HG03175 (cell line): ENCODE results near the gene TIFAB.
A peak's percentile ranks its signal among the peaks of the same experiment; 100 is the strongest.

Experiments used
- ATAC-seq: cut with Tn5 transposase; IDR thresholded peaks from one replicate; pipeline ENCODE4 v1.9.1; 2021; ENCODE audit warnings: mild to moderate bottlenecking, moderate library complexity; ENCODE audit not compliant: unreplicated experiment

TIFAB gene

DNA sequence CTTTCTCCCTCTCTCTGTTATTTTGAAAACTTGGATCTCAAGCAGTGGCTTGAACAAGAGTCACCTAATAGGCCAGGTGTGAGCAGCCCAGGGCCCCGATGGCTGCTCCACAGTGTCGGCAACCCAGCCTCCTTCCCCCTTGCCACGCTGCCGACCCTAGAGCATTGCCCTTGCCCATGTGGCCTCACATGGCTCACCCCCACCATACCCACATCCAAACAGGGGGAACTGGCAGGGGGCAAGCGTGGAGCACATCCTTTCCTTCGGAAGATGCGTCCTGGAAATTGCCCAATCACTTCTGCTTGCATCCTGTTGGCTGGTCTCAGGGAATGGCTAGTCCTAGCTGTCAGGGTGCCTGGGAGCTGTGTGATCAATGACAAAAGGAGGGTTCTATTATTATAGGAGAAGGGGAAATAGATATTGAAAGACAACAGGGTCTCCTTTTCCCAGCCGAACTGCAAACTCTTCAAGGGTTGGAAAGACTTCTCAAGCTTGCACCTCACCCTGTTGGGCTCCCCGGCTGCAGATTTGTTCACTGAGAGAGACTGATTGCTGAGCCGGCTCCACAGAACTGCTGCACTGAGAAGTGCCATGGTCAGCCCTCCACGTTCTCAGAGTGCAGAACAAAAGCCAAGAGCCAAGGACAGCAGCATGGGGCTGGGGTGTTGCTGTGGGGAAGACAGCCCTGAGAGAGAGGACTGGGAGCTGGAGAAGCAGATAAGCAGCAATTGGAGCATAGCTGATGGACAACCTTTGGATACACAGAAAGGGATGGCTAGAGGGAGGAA, 8.3 kb upstream of the TIFAB start:
- ATAC-seq: no peak

DNA sequence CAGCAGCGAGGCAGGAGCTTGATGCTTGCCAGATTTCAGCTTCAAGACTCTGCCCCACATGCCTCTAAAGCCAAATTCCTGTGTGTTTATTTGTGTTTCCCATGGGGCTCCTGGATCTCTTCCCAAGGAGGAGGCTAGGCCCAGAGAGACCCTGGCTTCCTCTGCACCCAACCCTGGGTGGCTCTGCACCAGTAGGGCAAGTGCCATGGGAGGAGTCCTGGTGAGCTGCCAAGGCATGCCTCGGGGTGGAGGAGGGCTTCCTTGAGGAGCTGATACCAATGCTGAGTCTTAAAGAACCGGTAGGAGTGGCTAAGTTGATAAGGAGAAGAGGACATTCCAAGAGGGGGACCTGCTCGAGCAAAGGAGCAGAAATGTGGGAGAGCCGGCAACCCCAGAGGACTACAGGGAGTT, 6.8 kb upstream of the TIFAB start:
- no peak for ATAC-seq

DNA sequence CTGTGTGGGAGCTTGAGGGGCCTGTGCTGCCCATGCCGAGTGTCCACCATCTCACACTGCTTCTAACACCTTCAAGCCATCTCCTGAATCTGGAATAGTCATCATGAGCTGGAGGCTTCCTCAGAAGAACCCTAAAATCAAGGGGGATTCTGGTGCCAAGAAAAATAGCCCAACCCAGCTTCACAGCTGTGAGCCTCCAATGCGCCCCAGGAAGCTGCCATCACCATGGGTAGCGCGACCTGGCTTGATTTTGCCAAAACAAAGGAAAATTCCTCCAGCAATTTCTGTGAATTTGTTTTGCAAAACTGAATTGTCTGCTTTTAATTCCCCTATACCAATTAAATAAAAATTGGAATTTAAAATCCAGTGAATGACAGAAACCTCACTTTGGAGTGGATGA, 6.2 kb upstream of the TIFAB start:
- no peak for ATAC-seq

GRCh38 chr5:135457424-135458071, 5.4 kb upstream of the TIFAB start:
- ATAC-seq: peak; percentile 68

DNA sequence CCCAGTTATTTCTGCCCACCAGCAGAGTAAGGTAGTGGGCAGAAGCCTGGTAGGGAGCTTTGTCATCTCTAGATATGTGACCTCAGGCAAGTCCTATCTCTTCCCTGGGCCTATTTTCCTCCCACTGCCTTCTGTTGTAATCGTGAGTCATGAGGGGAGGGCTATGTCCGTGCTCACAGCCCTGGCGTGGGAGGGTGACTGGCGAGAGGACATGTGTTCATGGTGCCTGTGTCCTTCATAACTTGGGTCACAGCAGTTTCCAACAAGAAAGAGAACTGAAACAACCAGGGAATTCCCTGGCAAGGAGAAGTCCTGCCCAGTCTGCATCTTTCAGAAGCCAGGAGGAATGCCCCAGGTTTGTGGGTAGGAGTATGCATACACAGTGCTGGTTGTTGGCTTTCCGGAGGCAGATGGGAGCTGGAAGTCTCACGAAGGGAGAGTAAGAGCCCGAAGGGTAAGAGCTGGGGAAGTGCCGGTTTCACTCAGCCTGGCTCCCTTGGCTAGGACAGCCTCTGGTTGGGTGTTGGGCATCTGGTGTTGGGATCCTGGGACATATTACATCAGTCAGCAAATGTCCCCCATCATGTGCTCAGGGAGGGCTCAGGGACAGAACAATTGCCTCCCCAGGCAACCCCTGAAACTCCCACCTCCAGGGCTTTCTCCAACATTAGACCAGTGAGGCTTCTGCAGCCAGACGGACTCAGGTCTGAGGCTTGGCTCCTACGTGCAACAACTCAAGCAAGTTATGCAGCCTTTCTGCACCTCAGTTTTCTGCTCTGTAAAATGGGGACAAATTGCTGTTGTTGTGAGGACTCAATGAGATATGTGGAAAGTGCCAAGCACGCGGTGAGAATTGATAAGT, 4.3 kb upstream of the TIFAB start:
- peak; percentile 40 for ATAC-seq

- no peak for ATAC-seq
Observed at GRCh38 chr5:135455876-135456237, 3.7 kb upstream of the TIFAB start.

- ATAC-seq: no peak
Observed at GRCh38 chr5:135454946-135455345, 2.8 kb upstream of the TIFAB start.

GRCh38 chr5:135453613-135454012, 1.5 kb upstream of the TIFAB start:
- ATAC-seq: no peak

DNA sequence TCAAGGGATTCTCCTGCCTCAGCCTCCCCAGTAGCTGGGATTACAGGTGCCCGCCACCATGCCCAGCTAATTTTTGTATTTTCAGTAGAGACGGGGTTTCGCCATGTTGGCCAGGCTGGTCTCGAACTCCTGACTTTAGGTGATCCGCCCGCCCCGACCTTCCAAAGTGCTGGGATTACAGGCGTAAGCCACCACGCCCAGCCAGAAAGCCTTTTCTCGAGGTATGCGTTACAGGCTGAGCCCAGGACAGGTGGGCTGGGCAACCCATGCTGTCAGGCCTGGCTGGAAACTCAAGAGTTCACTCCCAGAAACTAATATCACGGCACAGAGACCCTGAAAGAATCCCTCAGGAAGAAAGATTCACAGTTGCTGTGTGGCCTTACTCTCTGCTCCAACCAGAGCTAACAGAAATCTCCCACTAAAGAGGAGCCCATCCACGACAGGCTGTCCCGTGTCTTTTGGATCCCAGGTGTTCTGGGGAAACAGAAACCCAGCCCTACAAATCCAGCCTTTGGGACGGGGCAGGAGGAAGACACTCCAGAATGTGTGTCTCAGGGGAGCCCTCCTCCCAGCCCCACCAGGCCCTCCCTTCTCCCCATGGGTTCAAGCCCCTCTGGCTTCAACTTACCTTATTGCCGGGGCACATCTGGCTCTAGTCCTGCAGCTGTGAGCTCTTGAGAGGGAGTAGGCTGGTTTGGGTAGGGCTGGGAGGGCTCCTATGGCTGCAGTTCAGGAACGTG, 400 bp downstream of the TIFAB start:
- no peak for ATAC-seq

DNA sequence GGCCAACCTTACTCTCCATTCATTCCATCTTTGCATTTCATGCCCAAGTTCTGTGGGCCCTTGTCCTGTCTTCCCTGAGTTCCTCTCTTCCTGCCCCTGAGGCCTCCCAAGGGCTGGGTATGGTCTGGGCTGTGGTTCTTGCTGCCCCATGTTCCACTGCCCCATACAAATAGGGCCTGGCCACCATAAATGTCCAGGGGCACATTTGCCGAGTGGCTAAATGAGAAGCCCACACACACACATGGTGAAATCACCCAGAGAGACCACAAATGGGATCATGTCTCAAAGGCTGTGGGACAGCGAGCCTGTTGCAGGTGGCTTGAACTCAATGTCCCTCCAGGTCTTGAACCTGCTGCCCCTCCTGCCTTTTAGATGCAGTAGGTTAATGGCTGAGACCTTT, 1.2 kb downstream of the TIFAB start:
- no peak for ATAC-seq

GRCh38 chr5:135450336-135450735, 1.8 kb downstream of the TIFAB start:
- no peak for ATAC-seq

DNA sequence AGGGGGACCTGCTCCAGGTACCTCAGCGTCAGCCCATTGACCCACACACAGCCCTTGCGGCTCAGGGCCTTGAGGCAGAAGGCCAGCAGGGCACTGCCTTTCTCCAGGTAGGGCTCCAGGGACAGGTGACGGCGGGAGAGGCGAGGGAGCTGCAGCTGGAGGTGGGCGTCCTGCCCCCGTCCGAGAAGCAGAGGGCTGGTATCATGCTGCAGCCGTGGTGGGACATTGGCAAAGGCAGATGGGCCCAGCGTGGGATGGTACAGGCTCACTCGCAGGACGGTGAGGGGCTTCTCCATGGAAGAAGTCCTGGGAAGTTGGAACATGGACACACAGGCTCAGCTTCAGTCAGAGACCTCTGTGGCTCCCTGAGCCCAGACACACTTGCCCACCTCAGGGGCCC, 2.5 kb downstream of the TIFAB start:
- no peak for ATAC-seq

GRCh38 chr5:135448791-135449507, 3.2 kb downstream of the TIFAB start:
- ATAC-seq: no peak

DNA sequence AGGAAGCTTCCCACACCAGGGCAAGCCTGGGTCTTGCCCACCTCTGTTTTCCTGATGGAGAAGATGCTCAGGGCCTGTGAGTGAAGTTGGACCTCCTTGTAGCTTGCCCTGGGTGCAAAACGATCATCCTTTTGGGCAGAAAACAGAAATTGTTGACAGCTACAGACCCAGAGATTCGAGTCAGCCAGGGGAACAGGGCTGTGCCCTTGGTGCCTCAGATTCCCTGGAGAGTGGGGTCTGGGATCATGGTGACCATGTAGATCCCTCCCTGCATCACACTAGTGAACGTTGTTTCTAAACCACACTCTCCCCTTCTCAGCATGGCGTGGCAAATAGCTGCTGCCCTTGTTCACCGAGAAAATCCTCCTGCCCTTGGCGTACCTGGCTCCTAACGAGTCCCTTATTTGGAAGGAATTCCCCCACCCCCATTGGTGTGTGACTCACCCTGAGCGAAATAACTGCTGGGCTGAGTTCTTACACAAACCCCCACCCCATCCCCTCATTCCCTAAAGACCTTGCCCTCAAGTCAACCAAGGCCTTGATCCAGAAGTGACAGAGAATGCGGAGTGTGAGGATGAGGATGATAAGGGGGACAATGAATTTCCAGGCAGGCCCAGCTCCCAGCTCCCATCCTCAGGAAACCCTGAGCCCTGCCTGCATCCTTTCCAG, 3.9 kb downstream of the TIFAB start:
- ATAC-seq: no peak

DNA sequence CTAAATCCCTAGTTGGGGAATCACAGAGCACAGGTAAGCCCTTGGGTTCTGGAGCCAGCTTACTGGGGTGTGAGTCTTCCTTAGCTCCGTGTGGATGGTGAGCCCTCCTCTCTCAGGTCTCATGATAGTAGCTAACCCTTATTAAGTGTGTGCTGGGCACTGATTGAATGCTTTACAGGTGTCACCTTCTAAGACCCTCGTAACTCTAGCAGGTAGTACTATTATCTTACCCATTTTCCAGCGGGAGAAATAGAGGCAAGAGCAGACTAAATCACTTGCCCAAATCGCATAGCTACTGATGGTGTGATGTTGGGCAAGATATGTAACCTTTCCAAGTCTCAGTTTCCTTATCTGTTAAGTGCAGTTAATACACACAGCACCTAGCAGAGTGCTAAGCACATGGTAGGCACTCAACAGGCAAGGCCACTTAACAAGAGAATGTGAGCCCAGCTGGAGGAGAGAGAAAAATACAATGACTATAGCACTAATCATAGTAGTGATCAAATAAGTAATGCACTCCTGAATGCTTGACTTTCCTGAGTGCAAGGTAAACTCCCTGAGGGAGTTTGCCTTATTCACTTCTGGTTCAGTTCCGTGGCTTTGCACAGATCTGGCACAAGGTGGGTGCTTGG, 4.7 kb downstream of the TIFAB start, which contains the start of gene DCANP1:
TSS of gene DCANP1 (minus strand) at position 51 of the 632 bp plus-strand sequence. CDS start 240 bp downstream, outside the sequence.
- no peak for ATAC-seq

DNA sequence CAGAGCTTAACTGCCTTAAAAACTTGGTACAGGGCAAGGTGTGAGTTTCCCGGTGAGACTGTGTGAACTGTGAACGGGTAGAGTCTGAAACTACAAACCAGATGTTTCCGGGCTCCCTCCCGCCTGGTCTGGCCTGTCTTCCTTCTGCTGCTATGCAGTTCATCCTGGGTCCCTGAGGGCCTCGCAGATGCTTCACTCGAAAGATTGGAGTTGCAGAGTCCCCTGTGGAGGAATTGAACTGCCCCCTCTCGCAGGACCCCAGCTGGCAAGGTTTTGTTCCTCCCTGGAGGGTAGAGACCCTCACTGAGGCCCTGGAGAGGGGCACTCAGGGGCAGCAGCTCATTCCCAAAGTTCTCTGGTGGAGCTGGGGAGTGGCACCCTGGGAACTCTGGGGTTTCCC, 5.5 kb downstream of the TIFAB start:
- ATAC-seq: no peak

- no peak for ATAC-seq
Observed at GRCh38 chr5:135446206-135446605, 5.9 kb downstream of the TIFAB start.

DNA sequence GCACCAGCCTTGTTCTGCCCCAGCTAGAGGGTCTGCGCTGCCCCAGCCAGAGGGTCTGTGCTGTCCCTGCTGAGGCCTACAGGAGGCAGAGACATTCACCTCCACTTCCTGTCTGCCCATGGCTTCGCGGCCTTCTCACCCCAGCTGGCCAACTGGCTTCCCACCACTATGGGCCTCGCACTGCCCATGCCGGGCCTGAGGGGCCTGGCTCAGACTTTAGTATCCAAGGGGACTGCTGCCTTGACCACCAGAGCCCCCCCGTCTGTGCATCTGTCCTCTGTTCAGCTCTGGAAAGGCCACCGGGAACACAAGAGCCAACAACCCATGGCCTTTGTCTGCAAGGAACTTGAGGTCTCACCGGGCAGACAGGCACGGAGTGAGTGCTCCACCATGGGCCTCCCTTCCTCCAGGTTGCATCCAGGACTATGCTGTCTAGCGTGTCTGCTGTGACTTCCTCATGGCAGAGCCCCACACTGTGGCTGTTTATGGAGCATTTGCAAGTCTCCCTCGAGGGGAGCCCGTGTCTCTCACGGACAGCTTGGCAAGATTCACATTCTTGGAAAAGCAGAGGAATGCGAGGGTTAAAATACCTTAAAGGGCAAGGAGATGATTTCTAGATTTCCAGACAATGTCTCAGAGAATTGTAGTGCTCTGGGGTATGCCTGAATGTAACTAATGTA, 6.7 kb downstream of the TIFAB start:
- ATAC-seq: no peak

DNA sequence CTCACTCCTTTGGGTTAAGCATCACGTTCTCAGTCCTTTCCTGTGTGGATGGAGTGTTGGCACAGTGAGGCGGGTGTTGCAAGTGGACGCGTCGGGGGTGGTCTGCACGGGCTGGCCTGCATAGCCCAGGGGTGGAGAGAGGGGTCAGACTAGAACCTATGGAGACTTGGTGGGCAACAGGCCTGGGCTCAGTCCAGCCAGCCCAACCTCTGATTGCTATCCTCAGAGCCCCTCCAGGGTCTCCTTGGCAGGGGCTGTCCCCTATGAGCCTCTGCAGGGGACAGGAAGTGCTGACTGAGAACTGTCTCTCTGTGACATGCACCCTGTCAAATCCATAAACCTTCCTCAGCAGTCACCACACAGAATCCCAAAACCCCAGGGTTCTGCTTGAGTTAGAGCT, 7.3 kb downstream of the TIFAB start:
- no peak for ATAC-seq
